Suprapubic skin (tissue), 4 donors: Measurements from ENCODE around the gene DUSP1.

Source experiments
- CTCF ChIP-seq, 2 donors: fragments of 200-600 bp in 1 of 2; fragments of 450-650 bp in 1 of 2; sonication (generic) in 1 of 2; IDR thresholded peaks; one replicate each; pipeline ENCODE4 v1.5.1; 2016 to 2019; ENCODE audit warnings: antibody characterized with exemption in 2 of 2, mild to moderate bottlenecking in 1 of 2, moderate library complexity in 1 of 2
- EP300 ChIP-seq: sonication (generic); formaldehyde crosslinking; IDR thresholded peaks from one replicate; pipeline ENCODE4 v1.6.1; 2017; ENCODE audit warnings: antibody characterized with exemption
- POLR2A ChIP-seq, 2 donors: fragments of 450-650 bp; IDR thresholded peaks; one replicate each; pipeline ENCODE4 v1.6.1; 2017; ENCODE audit warnings: antibody characterized with exemption in 2 of 2, mild to moderate bottlenecking in 2 of 2, moderate library complexity in 2 of 2
- POLR2AphosphoS5 ChIP-seq, 3 donors: sonication (generic); formaldehyde crosslinking; IDR thresholded peaks; one replicate each; pipeline ENCODE4 v1.6.1; 2017; ENCODE audit warnings: antibody characterized with exemption in 3 of 3

GRCh38 chr5:172725273-172725672, 45.7 kb downstream of the DUSP1 start:
- TF ChIP-seq POLR2AphosphoS5 (IDR thresholded peaks at IDR 0.05) (no peak), EP300 (no peak), CTCF (IDR thresholded peaks at IDR 0.05) (no peak), POLR2A (IDR thresholded peaks at IDR 0.05) (no peak)
